Trophoblast cell (in vitro differentiated cells and primary cell): ENCODE results near the gene IAPP.
A peak's percentile ranks its signal among the peaks of the same experiment; 100 is the strongest.
"Not testable (repeated sequence)": the region's sequence is repeated elsewhere in the genome, so short reads cannot be mapped to it uniquely, and the experiment has no call there.

Experiments used
- DNase-seq, 2 donors: peaks; one replicate each; pipeline ENCODE4 v3.0.0-alpha.2; 2016
- H2AFZ ChIP-seq: 2 replicates; pipeline ENCODE4 v1.6.1; 2013; ENCODE audit warnings: low read length, moderate library complexity, mild to moderate bottlenecking; ENCODE audit not compliant: insufficient read depth, poor library complexity
- H2AK5ac ChIP-seq: 2 replicates; pipeline ENCODE4 v1.6.1; 2013; ENCODE audit warnings: mild to moderate bottlenecking, low read length
- H2BK120ac ChIP-seq: 2 replicates; pipeline ENCODE4 v1.6.1; 2013; ENCODE audit warnings: low read length, mild to moderate bottlenecking, moderate library complexity; ENCODE audit not compliant: insufficient read depth, poor library complexity
- H2BK12ac ChIP-seq: 2 replicates; pipeline ENCODE4 v1.6.1; 2013; ENCODE audit warnings: mild to moderate bottlenecking, low read length, moderate library complexity
- H2BK5ac ChIP-seq: 2 replicates; pipeline ENCODE4 v1.6.1; 2013; ENCODE audit warnings: low read length, low read depth, moderate library complexity, mild to moderate bottlenecking; ENCODE audit not compliant: poor library complexity
- H3K14ac ChIP-seq: 2 replicates; pipeline ENCODE4 v1.6.1; 2013; ENCODE audit warnings: mild to moderate bottlenecking, low read length
- H3K18ac ChIP-seq: 2 replicates; pipeline ENCODE4 v1.6.1; 2013; ENCODE audit warnings: mild to moderate bottlenecking, low read length
- H3K23ac ChIP-seq: 2 replicates; pipeline ENCODE4 v1.6.1; 2013; ENCODE audit warnings: low read length
- H3K27ac ChIP-seq: 2 replicates; pipeline ENCODE4 v1.5.1; 2013; ENCODE audit warnings: low read depth, mild to moderate bottlenecking, inconsistent platforms, low read length, moderate library complexity
- H3K27me3 ChIP-seq: 2 replicates; pipeline ENCODE4 v1.6.1; 2013; ENCODE audit warnings: inconsistent platforms, mild to moderate bottlenecking, low read length, moderate library complexity; ENCODE audit not compliant: insufficient read depth
- H3K36me3 ChIP-seq, 2 experiments: 1 replicate in 1 of 2; 2 replicates in 1 of 2; pipeline ENCODE4 v1.6.1; 2013; ENCODE audit warnings: low read length in 2 of 2, mild to moderate bottlenecking in 2 of 2, moderate library complexity in 1 of 2; ENCODE audit not compliant: insufficient read depth in 2 of 2, control insufficient read depth in 1 of 2
- H3K4ac ChIP-seq: 2 replicates; pipeline ENCODE4 v1.6.1; 2013; ENCODE audit warnings: low read depth, mild to moderate bottlenecking, low read length, moderate library complexity
- H3K4me1 ChIP-seq, 2 experiments: 1 replicate in 1 of 2; 2 replicates in 1 of 2; pipeline ENCODE4 v1.6.1; 2013; ENCODE audit warnings: low read length in 2 of 2, mild to moderate bottlenecking in 2 of 2, moderate library complexity in 1 of 2; ENCODE audit not compliant: insufficient read depth in 2 of 2, control insufficient read depth in 1 of 2
- H3K4me2 ChIP-seq: 2 replicates; pipeline ENCODE4 v1.6.1; 2013; ENCODE audit warnings: inconsistent platforms, mild to moderate bottlenecking, low read length, moderate library complexity
- H3K4me3 ChIP-seq: 2 replicates; pipeline ENCODE4 v1.5.1; 2013; ENCODE audit warnings: mild to moderate bottlenecking, low read depth, low read length, inconsistent platforms
- H3K79me1 ChIP-seq: one replicate; pipeline ENCODE4 v1.6.1; 2013; ENCODE audit warnings: low read length
- H3K79me2 ChIP-seq: 2 replicates; pipeline ENCODE4 v1.6.1; 2013; ENCODE audit warnings: low read length, mild to moderate bottlenecking; ENCODE audit not compliant: control insufficient read depth, insufficient read depth, poor library complexity
- H3K9ac ChIP-seq: 2 replicates; pipeline ENCODE4 v1.6.1; 2013; ENCODE audit warnings: mild to moderate bottlenecking, low read length
- H3K9me3 ChIP-seq: 2 replicates; pipeline ENCODE4 v1.6.1; 2013; ENCODE audit warnings: low read depth, mild to moderate bottlenecking, control low read depth, inconsistent platforms, low read length; ENCODE audit not compliant: insufficient read depth
- H4K12ac ChIP-seq: 2 replicates; pipeline ENCODE4 v1.6.1; 2013; ENCODE audit warnings: low read depth, mild to moderate bottlenecking, low read length, moderate library complexity
- H4K8ac ChIP-seq: 2 replicates; pipeline ENCODE4 v1.6.1; 2013; ENCODE audit warnings: low read depth, mild to moderate bottlenecking, low read length, moderate library complexity
- H4K91ac ChIP-seq: one replicate; pipeline ENCODE4 v1.6.1; 2013; ENCODE audit warnings: low read depth, mild to moderate bottlenecking, low read length, moderate library complexity
- WGBS: extraction: QIAGEN DNeasy Blood & Tissue Kit; methylation state at CpG from one replicate; pipeline ENCODE4 v1.1.7; 2013; ENCODE audit warnings: missing lambda C conversion rate; ENCODE audit not compliant: insufficient read length, insufficient coverage; ENCODE audit errors: extremely low coverage; 5-methylcytosine and 5-hydroxymethylcytosine counted together

The IAPP gene

DNA sequence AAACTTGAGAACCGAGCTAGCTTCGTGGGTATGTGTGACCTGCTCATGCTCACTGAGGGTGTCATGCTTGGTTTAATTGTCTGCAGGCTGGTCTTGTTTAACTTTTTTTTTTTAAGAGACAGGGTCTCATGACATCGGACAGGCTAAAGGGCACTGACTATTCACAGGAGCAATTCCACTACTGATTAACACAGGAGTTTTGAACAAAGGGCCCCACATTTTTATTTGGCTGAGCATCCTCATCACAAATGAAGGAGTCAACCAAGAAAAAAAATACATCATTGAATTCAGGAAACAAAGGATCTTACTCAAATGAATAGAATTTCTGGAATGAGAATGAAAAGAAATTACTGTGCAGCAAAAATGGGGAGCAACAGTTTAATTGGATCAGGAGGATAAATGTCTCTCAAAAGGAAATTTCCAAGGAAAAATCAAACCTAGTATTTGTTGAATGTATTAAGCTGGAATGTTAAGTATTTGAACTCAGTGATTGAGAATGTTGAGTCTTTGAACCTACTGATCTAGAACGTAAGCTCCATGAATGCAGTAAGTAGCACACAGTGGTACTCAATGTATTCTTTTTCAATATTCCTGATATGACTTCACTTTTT, 43.9 kb downstream of the IAPP start:
- Histone ChIP-seq H3K4me2 (no peak overlapping the region), H3K27ac (no peak overlapping the region), H2AFZ (no peak overlapping the region), H3K79me1 (no peaks in the 10 kb centered on the region), H2BK12ac (no peak overlapping the region), H2AK5ac (no peak overlapping the region), H3K23ac (no peak overlapping the region), H3K9ac (no peak overlapping the region), H3K4me1 (no peaks in the 10 kb centered on the region), H4K12ac (no peak overlapping the region), H4K91ac (no peak overlapping the region), H3K4ac (no peak overlapping the region), H3K36me3 (no peaks in the 10 kb centered on the region), H2BK5ac (no peak overlapping the region), H3K9me3 (no peaks in the 10 kb centered on the region), H3K79me2 (no peaks in the 10 kb centered on the region), H3K4me3 (no peak overlapping the region), H3K14ac (no peak overlapping the region), H4K8ac (no peak overlapping the region), H3K27me3 (no peaks in the 10 kb centered on the region), H2BK120ac (no peak overlapping the region), H3K18ac (no peak overlapping the region)
- peak in 1 of 2 donors; percentile 13 for DNase-seq
- no CpG with 5 or more reads among the region's 4 CpGs for WGBS

DNA sequence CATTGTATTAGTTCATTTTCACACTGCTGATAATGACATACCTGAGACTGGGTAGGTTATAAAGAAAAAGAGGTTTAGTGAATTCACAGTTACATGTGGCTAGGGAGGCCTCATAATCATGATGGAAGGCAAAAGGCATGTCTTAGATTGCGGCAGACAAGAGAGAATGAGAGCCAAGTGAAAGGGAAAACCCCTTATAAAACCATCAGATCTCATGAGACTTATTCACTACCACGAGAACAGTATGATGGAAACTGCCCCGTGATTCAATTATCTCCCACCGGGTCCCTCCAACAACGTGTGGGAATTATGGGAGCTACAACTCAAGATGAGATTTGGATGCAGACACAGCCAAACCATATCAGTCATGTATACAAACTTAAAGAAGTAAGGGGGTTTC, 45.7 kb downstream of the IAPP start:
- H2AFZ ChIP-seq, H3K4me1 ChIP-seq, H2BK12ac ChIP-seq, H3K9ac ChIP-seq, H3K23ac ChIP-seq, H3K9me3 ChIP-seq, H3K18ac ChIP-seq, H3K14ac ChIP-seq, H3K4me2 ChIP-seq, H3K36me3 ChIP-seq, H4K91ac ChIP-seq, H3K27me3 ChIP-seq, H4K8ac ChIP-seq, H3K4me3 ChIP-seq, DNase-seq, H2BK5ac ChIP-seq, H3K79me2 ChIP-seq, H2AK5ac ChIP-seq, H3K4ac ChIP-seq, H3K79me1 ChIP-seq, H2BK120ac ChIP-seq, H4K12ac ChIP-seq, H3K27ac ChIP-seq: not testable (repeated sequence)
- no CpG with 5 or more reads among the region's 5 CpGs for WGBS

DNA sequence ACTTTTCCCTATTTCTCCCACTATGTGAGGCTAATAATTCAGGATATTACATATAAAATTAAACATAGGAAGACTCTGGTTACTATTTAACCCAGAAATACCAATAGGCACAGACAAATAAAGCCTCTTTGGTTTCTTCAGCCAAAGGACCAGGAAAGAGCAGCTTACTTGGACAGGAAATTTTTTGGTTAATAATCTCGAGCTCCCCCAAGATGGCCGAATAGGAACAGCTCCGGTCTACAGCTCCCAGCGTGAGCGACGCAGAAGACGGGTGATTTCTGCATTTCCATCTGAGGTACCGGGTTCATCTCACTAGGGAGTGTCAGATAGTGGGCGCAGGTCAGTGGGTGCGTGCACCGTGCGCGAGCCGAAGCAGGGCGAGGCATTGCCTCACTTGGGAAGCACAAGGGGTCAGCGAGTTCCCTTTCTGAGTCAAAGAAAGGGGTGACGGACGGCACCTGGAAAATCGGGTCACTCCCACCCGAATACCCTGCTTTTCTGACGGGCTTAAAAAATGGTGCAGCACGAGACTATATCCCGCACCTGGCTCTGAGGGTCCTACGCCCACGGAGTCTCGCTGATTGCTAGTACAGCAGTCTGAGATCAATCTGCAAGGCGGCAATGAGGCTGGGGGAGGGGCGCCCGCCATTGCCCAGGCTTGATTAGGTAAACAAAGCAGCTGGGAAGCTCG, 46.5 kb downstream of the IAPP start:
- H3K23ac ChIP-seq, H3K79me2 ChIP-seq, H3K4me2 ChIP-seq, H2BK5ac ChIP-seq, H2BK12ac ChIP-seq, H3K18ac ChIP-seq, H3K14ac ChIP-seq, H3K36me3 ChIP-seq, H4K8ac ChIP-seq, H3K4me3 ChIP-seq, H3K9ac ChIP-seq, H4K91ac ChIP-seq, DNase-seq, H2BK120ac ChIP-seq, H3K79me1 ChIP-seq, H2AK5ac ChIP-seq, H4K12ac ChIP-seq, H2AFZ ChIP-seq, H3K4me1 ChIP-seq, H3K4ac ChIP-seq, H3K9me3 ChIP-seq, H3K27ac ChIP-seq, H3K27me3 ChIP-seq: not testable (repeated sequence)
- no CpG with 5 or more reads among the region's 30 CpGs for WGBS

DNA sequence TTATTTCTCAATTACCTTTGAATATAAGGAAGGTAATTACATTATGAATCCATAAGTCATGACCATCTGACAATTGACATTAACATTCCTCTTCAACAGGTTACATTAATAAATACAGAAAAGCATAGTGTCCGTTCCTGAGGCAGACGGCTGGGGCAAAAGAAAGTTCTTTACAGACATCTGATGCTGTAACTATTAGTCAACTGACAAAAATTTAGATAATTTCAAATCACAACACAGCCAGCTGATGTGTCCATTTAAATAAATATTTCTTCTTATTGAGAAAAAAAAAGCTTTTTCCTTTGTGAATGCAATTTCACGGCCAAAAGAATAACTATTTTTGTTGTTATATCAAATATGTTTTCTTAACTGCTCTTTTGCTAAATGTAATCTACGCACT, 55.5 kb downstream of the IAPP start:
- Histone ChIP-seq H3K18ac (no peak overlapping the region), H3K27ac (no peak overlapping the region), H3K4me3 (no peak overlapping the region)

More for the DNA sequence above, 55.5 kb downstream of the IAPP start:
- H3K9me3 ChIP-seq = no peaks in the 10 kb centered on the region
- no peak overlapping the region for H2AFZ ChIP-seq
- no peak overlapping the region for H2BK5ac ChIP-seq
- H3K9ac ChIP-seq = no peak overlapping the region
- peak in 1 of 2 donors; percentile 53 for DNase-seq
- H3K27me3 ChIP-seq = no peaks in the 10 kb centered on the region
- H3K23ac ChIP-seq = no peak overlapping the region
- no peaks in the 10 kb centered on the region for H3K79me1 ChIP-seq
- H3K4ac ChIP-seq = no peak overlapping the region
- H2AK5ac ChIP-seq = no peak overlapping the region
- H4K8ac ChIP-seq = no peak overlapping the region
- no peaks in the 10 kb centered on the region for H3K36me3 ChIP-seq
- no peaks in the 10 kb centered on the region for H3K79me2 ChIP-seq
- no peak overlapping the region for H2BK12ac ChIP-seq
- H4K91ac ChIP-seq = no peak overlapping the region
- no peak overlapping the region for H3K14ac ChIP-seq
- H3K4me2 ChIP-seq = no peak overlapping the region
- no CpG with 5 or more reads among the region's 4 CpGs for WGBS
- H3K4me1 ChIP-seq = no peaks in the 10 kb centered on the region
- no peak overlapping the region for H4K12ac ChIP-seq
- H2BK120ac ChIP-seq = no peak overlapping the region
